ENCODE results near the gene BNC1. TPM values are rescaled to one million over a fixed set of nuclear protein-coding genes. Genes with fewer than 3 reads are reported as not detected.

Gene BNC1
- total RNA-seq, 1 donor from 2014 or later, result 3.1 TPM

GRCh38 chr15:83209333-83209732, 75.1 kb downstream of the BNC1 start:
- Histone ChIP-seq H3K4me1 (peaks cover 9% of the 10 kb centered on the region), H3K4me3 (no peak overlapping the region), H3K27me3 (peaks cover 5% of the 10 kb centered on the region), H3K27ac (no peak overlapping the region), H3K9me3 (no peaks in the 10 kb centered on the region), H3K36me3 (no peaks in the 10 kb centered on the region)
- no peak for DNase-seq
- intact Hi-C loops (cut with DNase I), result no loop called here
- no peak for ATAC-seq
- no peak for TF ChIP-seq CTCF (IDR thresholded peaks at IDR 0.05)

- Histone ChIP-seq H3K36me3 (no peaks in the 10 kb centered on the region), H3K4me3 (peak overlapping the region; percentile 84), H3K27me3 (peaks cover 5% of the 10 kb centered on the region), H3K9me3 (no peaks in the 10 kb centered on the region), H3K27ac (peak overlapping the region; percentile 14), H3K4me1 (peaks cover 11% of the 10 kb centered on the region)
- TF ChIP-seq CTCF (IDR thresholded peaks at IDR 0.05), result no peak
- DNase-seq (no peak), ATAC-seq (no peak)
- intact Hi-C loops (cut with DNase I), result no loop called here
Observed at GRCh38 chr15:83208367-83208661, 76.2 kb downstream of the BNC1 start.

GRCh38 chr15:83207660-83208366, 76.7 kb downstream of the BNC1 start, which contains the start of gene HDGFL3:
HDGFL3 (minus strand) TSS chr15:83207823; CDS start chr15:83207414, 409 bp downstream.
- intact Hi-C loops (cut with DNase I), result no loop called here
- peak within 1 kb of the TSS; percentile 83 for H3K27ac ChIP-seq
- peaks cover 11% of the 10 kb centered on the region for H3K4me1 ChIP-seq
- no peaks in the 10 kb centered on the region for H3K36me3 ChIP-seq
- no peak for TF ChIP-seq CTCF (IDR thresholded peaks at IDR 0.05)
- peak; percentile 60 for ATAC-seq
- peak within 1 kb of the TSS; percentile 84 for H3K4me3 ChIP-seq
- H3K9me3 ChIP-seq, result no peaks in the 10 kb centered on the region
- peak; percentile 85 for DNase-seq
- H3K27me3 ChIP-seq, result peaks cover 5% of the 10 kb centered on the region

- peak; percentile 71 for ATAC-seq
- no peak for TF ChIP-seq CTCF (IDR thresholded peaks at IDR 0.05)
- H3K4me1 ChIP-seq, result peaks cover 11% of the 10 kb centered on the region
- peak; percentile 75 for DNase-seq
- peak overlapping the region; percentile 84 for H3K4me3 ChIP-seq
- intact Hi-C loops (cut with DNase I), result no loop called here
- H3K27me3 ChIP-seq, result peaks cover 5% of the 10 kb centered on the region
- no peaks in the 10 kb centered on the region for H3K36me3 ChIP-seq
- H3K9me3 ChIP-seq, result no peaks in the 10 kb centered on the region
- H3K27ac ChIP-seq, result peak overlapping the region; percentile 83
Observed at GRCh38 chr15:83207009-83207659, 77.3 kb downstream of the BNC1 start.

- Histone ChIP-seq H3K36me3 (no peaks in the 10 kb centered on the region), H3K9me3 (no peaks in the 10 kb centered on the region), H3K4me3 (peak overlapping the region; percentile 84), H3K27me3 (peaks cover 5% of the 10 kb centered on the region), H3K27ac (peak overlapping the region; percentile 83), H3K4me1 (peaks cover 11% of the 10 kb centered on the region)
- intact Hi-C loops (cut with DNase I), result no loop called here
- DNase-seq (no peak), ATAC-seq (peak; percentile 2)
- TF ChIP-seq CTCF (IDR thresholded peaks at IDR 0.05), result no peak
Observed at GRCh38 chr15:83206526-83207008, 77.9 kb downstream of the BNC1 start.

Other genes starting within 250 kb of the BNC1 start
- 44.6 TPM for gene BTBD1, start 217.4 kb downstream of the BNC1 start, total RNA-seq
- gene TM6SF1, start 177.0 kb downstream of the BNC1 start, total RNA-seq, result 25.4 TPM
- gene HDGFL3, start 76.8 kb downstream of the BNC1 start, total RNA-seq, result 40.3 TPM
- 3.4 TPM for gene SH3GL3, start 162.7 kb upstream of the BNC1 start, total RNA-seq